ENCODE measurements around the gene AIFM3.

DNA sequence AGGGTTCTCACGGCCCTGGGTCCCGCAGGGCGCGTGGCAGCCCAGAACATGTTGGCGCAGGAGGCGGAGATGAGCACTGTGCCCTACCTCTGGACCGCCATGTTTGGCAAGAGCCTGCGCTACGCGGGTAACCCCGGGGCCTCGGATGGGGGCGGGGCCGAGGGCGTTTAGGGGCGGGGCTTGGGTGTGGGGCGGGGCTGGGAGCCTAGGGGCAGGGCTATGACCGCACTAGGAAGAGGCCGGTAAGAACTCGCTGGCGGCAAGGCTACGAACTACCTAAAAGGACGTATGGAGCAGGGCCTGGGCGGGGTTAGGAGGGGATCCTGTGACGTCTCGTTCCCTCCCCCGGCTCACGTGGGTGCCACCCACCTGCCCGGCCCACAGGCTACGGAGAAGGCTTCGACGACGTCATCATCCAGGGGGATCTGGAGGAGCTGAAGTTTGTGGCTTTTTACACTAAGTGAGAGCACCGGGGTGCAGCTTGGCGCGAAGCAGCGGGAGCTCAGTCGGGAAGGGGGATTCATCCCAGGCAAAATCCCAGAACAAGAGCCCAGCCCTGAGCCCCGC is 12.3 kb downstream of the AIFM3 start:
- TF ChIP-seq POLR2A (IDR thresholded peaks at IDR 0.05; ENCODE audit: low read length): no peak
- TF ChIP-seq, protein P1, sequence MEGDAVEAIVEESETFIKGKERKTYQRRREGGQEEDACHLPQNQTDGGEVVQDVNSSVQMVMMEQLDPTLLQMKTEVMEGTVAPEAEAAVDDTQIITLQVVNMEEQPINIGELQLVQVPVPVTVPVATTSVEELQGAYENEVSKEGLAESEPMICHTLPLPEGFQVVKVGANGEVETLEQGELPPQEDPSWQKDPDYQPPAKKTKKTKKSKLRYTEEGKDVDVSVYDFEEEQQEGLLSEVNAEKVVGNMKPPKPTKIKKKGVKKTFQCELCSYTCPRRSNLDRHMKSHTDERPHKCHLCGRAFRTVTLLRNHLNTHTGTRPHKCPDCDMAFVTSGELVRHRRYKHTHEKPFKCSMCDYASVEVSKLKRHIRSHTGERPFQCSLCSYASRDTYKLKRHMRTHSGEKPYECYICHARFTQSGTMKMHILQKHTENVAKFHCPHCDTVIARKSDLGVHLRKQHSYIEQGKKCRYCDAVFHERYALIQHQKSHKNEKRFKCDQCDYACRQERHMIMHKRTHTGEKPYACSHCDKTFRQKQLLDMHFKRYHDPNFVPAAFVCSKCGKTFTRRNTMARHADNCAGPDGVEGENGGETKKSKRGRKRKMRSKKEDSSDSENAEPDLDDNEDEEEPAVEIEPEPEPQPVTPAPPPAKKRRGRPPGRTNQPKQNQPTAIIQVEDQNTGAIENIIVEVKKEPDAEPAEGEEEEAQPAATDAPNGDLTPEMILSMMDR (IDR thresholded peaks at IDR 0.05): no peak

Measured in A549 (cell line).